ENCODE measurements around the gene ZNF425.
"Not testable (repeated sequence)": the region's sequence is repeated elsewhere in the genome, so short reads cannot be mapped to it uniquely, and the experiment has no call there.

The ZNF425 gene

GRCh38 chr7:149133028-149133710, 7.0 kb upstream of the ZNF425 start:
- DNase-seq (ENCODE audit: low read depth in 2 of 2), result no peak

GRCh38 chr7:149130572-149131198, 4.6 kb upstream of the ZNF425 start:
- no peak for DNase-seq (ENCODE audit: low read depth in 2 of 2)

GRCh38 chr7:149126662-149127266, 640 bp upstream of the ZNF425 start:
- peak; percentile 44 to 72 for DNase-seq (ENCODE audit: low read depth in 2 of 2)

- DNase-seq (ENCODE audit: low read depth in 2 of 2), result no peak
These were observed 798 bp downstream of the ZNF425 start for GRCh38 chr7:149125189-149125862.

GRCh38 chr7:149109969-149110368, 16.2 kb downstream of the ZNF425 start:
- DNase-seq (ENCODE audit: low read depth in 2 of 2), result no peak

- DNase-seq (ENCODE audit: low read depth in 2 of 2), result no peak
These were observed 21.4 kb downstream of the ZNF425 start for GRCh38 chr7:149104749-149105148.

GRCh38 chr7:149104214-149104613, 21.9 kb downstream of the ZNF425 start:
- DNase-seq (ENCODE audit: low read depth in 2 of 2), result no peak

- DNase-seq (ENCODE audit: low read depth in 2 of 2), result no peak
These were observed 22.7 kb downstream of the ZNF425 start for GRCh38 chr7:149103424-149103823.

- DNase-seq (ENCODE audit: low read depth in 2 of 2), result no peak
These were observed 23.5 kb downstream of the ZNF425 start for GRCh38 chr7:149102666-149103065.

- DNase-seq (ENCODE audit: low read depth in 2 of 2), result no peak
These were observed 25.3 kb downstream of the ZNF425 start for GRCh38 chr7:149100821-149101220.

GRCh38 chr7:149099058-149099457, 27.1 kb downstream of the ZNF425 start:
- no peak for DNase-seq (ENCODE audit: low read depth in 2 of 2)

- DNase-seq (ENCODE audit: low read depth in 2 of 2), result no peak
These were observed 29.0 kb downstream of the ZNF425 start for GRCh38 chr7:149097088-149097487.

GRCh38 chr7:149093228-149093627, 32.9 kb downstream of the ZNF425 start:
- DNase-seq (ENCODE audit: low read depth in 2 of 2), result no peak

GRCh38 chr7:149092244-149092643, 33.9 kb downstream of the ZNF425 start:
- DNase-seq (ENCODE audit: low read depth in 2 of 2), result not testable (repeated sequence)

- peak; percentile 88 to 95 for DNase-seq (ENCODE audit: low read depth in 2 of 2)
These were observed 35.5 kb downstream of the ZNF425 start, which contains the start of gene ZNF786 for GRCh38 chr7:149090397-149091195. Gene ZNF786, minus strand, starts transcription at chr7:149090718. Its CDS starts 78 bp downstream, at chr7:149090640.

- DNase-seq (ENCODE audit: low read depth in 2 of 2), result no peak
These were observed 38.7 kb downstream of the ZNF425 start for GRCh38 chr7:149087376-149087775.

GRCh38 chr7:149085866-149086265, 40.3 kb downstream of the ZNF425 start:
- no peak for DNase-seq (ENCODE audit: low read depth in 2 of 2)

- no peak for DNase-seq (ENCODE audit: low read depth in 2 of 2)
These were observed 41.7 kb downstream of the ZNF425 start for GRCh38 chr7:149084407-149084806.

- DNase-seq (ENCODE audit: low read depth in 2 of 2), result no peak
These were observed 44.2 kb downstream of the ZNF425 start for GRCh38 chr7:149081914-149082313.

- no peak for DNase-seq (ENCODE audit: low read depth in 2 of 2)
These were observed 48.5 kb downstream of the ZNF425 start for GRCh38 chr7:149077594-149077993.

GRCh38 chr7:149075286-149075685, 50.8 kb downstream of the ZNF425 start:
- no peak for DNase-seq (ENCODE audit: low read depth in 2 of 2)
